ENCODE data around the gene FHL3.

Gene FHL3

DNA sequence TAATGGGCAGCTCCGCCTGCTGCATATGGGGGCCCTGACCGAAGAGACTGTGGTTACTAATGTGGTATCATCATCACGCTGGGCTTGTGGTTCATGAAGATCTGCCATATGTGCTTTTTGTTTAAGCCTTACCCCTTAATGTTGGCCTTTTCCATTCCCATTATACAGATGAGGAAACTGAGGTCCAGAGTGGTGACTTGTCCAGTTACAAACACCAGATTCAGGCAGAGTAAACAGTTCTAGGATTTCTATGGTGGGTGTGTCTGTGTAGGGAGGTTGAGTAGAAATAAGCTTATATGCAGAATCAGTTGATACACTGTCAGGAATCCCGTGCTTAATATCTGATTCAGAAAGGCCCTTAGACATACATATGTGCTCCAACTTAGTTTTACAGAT, 7.9 kb upstream of the FHL3 start:
- TF ChIP-seq, protein P1, sequence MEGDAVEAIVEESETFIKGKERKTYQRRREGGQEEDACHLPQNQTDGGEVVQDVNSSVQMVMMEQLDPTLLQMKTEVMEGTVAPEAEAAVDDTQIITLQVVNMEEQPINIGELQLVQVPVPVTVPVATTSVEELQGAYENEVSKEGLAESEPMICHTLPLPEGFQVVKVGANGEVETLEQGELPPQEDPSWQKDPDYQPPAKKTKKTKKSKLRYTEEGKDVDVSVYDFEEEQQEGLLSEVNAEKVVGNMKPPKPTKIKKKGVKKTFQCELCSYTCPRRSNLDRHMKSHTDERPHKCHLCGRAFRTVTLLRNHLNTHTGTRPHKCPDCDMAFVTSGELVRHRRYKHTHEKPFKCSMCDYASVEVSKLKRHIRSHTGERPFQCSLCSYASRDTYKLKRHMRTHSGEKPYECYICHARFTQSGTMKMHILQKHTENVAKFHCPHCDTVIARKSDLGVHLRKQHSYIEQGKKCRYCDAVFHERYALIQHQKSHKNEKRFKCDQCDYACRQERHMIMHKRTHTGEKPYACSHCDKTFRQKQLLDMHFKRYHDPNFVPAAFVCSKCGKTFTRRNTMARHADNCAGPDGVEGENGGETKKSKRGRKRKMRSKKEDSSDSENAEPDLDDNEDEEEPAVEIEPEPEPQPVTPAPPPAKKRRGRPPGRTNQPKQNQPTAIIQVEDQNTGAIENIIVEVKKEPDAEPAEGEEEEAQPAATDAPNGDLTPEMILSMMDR (IDR thresholded peaks at IDR 0.05), result no peak
- Histone ChIP-seq H3K27ac (peak overlapping the region; percentile 86), H3K36me3 (peaks cover 12% of the 10 kb centered on the region), H3K27me3 (no peaks in the 10 kb centered on the region), H3K4me1 (ENCODE audit: control insufficient read depth in 1 of 2, insufficient read depth in 1 of 2, low read depth in 1 of 2, low read length in 1 of 2) (peaks cover 19 to 21% of the 10 kb centered on the region in 2 experiments), H3K9me3 (no peaks in the 10 kb centered on the region), H3K4me3 (ENCODE audit: low read depth in 1 of 2, low read length in 1 of 2) (peak overlapping the region; percentile 74 to 77)

DNA sequence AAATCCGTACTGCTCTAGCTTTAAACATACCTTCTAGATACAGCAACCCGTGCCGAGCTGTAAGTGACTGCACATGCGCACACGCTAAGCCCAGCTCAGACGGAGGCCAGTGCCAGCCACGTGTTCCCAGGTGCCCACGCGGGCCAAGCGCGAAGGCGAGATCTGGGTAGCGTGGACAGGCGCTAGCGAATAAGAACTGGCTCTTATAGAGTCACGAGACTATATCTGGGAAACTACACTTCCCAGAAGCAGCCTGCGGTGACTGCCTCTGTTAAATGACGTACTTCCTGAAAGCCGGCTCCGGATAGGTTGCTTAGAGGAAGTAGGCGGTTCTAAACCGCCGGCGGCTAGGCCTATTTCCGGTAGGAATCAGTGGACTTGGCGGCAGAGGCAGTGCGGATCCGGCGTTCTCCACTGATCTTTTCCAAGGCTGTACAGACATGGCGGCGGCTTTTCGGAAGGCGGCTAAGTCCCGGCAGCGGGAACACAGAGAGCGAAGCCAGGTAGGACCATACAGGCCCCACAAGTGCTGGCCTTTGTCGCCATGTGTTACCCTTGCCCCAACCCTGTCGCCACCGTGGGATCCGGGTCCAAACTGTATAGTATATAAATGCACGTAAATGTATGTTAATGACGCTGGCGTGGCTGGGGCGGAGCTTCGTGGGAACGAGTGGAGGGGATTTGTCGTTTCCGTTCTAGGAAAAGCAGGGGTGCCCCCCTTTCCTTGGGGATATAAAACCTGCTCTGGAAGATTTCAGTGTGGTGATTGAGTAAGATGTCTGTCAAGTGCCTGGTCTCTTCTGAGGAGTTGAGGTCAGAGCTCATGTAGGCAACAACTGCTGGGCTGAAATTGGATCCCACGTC, 7.3 kb upstream of the FHL3 start, which contains the start of gene UTP11:
UTP11 (plus strand) TSS at position 372 of the 864 bp plus-strand sequence; CDS start at position 441, 69 bp downstream.
- peak within 1 kb of the TSS; percentile 74 to 77 for H3K4me3 ChIP-seq (ENCODE audit: low read depth in 1 of 2, low read length in 1 of 2)
- TF ChIP-seq, protein P1 (IDR thresholded peaks at IDR 0.05), result peak; percentile 30
- H3K9me3 ChIP-seq, result no peaks in the 10 kb centered on the region
- peaks cover 6% of the 10 kb centered on the region for H3K36me3 ChIP-seq
- peaks cover 19 to 21% of the 10 kb centered on the region in 2 experiments for H3K4me1 ChIP-seq (ENCODE audit: control insufficient read depth in 1 of 2, insufficient read depth in 1 of 2, low read depth in 1 of 2, low read length in 1 of 2)
- peak within 1 kb of the TSS; percentile 86 for H3K27ac ChIP-seq
- H3K27me3 ChIP-seq, result no peaks in the 10 kb centered on the region

DNA sequence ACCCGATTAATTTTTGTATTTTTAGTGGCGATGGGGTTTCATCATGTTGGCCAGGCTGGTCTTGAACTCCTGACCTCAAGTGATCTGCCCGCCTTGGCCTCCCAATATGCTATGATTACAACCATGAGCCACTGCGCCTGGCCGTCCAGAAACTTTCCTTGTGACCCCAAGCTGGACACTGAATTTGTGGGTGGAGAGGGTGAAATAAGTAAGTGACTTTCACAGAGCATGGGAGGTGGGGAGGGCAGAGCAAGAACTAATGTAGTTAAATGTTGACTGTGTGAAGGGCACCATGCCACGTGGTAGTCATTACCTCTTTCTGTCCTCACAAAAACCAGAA, 4.5 kb upstream of the FHL3 start:
- TF ChIP-seq, protein P1 (IDR thresholded peaks at IDR 0.05), result no peak
- H3K27me3 ChIP-seq, result no peaks in the 10 kb centered on the region
- no peak overlapping the region for H3K27ac ChIP-seq
- no peaks in the 10 kb centered on the region for H3K36me3 ChIP-seq
- H3K9me3 ChIP-seq, result no peaks in the 10 kb centered on the region
- H3K4me3 ChIP-seq (ENCODE audit: low read depth in 1 of 2, low read length in 1 of 2), result no peak overlapping the region
- peaks cover 19 to 24% of the 10 kb centered on the region in 2 experiments for H3K4me1 ChIP-seq (ENCODE audit: control insufficient read depth in 1 of 2, insufficient read depth in 1 of 2, low read depth in 1 of 2, low read length in 1 of 2)

DNA sequence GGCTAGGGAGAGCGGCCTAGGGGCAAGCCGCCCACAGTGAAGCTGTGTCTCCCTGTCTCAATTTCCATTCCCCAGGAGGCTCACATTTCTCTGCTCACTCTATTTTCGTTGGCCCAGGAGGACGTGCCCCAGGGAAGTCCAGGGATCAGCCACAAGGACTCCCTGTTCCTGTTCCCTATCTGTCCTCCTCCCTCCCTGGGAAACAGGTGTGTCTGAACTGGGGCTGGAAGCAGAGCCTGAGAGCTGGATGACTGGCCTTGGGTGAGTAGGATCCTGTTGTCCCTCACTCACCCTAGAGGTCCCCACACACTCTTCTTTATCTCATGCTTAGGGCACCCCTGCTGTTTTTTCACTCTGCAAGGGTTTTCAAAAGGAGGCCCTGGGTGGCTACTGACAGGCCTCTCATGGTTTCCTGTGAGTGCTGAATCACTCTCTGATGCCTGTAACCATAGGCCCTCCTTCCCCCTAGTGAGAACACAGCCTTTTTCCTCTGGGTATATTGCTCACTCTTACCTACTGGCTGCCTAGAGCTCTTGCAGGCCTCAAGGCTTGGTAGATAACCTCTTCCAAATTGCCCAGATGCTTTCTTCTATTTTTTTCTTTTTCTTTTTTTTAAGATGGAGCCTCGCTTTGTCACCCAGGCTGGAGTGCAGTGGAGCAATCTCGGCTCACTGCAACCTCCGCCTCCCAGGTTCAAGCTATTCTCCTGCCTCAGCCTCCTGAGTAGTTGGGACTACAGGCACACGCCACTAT, 4.0 kb upstream of the FHL3 start:
- no peaks in the 10 kb centered on the region for H3K27me3 ChIP-seq
- TF ChIP-seq, protein P1 (IDR thresholded peaks at IDR 0.05), result no peak
- no peak overlapping the region for H3K4me3 ChIP-seq (ENCODE audit: low read depth in 1 of 2, low read length in 1 of 2)
- H3K27ac ChIP-seq, result peak overlapping the region; percentile 33
- H3K4me1 ChIP-seq (ENCODE audit: control insufficient read depth in 1 of 2, insufficient read depth in 1 of 2, low read depth in 1 of 2, low read length in 1 of 2), result peaks cover 22 to 29% of the 10 kb centered on the region in 2 experiments
- no peaks in the 10 kb centered on the region for H3K9me3 ChIP-seq
- no peaks in the 10 kb centered on the region for H3K36me3 ChIP-seq

DNA sequence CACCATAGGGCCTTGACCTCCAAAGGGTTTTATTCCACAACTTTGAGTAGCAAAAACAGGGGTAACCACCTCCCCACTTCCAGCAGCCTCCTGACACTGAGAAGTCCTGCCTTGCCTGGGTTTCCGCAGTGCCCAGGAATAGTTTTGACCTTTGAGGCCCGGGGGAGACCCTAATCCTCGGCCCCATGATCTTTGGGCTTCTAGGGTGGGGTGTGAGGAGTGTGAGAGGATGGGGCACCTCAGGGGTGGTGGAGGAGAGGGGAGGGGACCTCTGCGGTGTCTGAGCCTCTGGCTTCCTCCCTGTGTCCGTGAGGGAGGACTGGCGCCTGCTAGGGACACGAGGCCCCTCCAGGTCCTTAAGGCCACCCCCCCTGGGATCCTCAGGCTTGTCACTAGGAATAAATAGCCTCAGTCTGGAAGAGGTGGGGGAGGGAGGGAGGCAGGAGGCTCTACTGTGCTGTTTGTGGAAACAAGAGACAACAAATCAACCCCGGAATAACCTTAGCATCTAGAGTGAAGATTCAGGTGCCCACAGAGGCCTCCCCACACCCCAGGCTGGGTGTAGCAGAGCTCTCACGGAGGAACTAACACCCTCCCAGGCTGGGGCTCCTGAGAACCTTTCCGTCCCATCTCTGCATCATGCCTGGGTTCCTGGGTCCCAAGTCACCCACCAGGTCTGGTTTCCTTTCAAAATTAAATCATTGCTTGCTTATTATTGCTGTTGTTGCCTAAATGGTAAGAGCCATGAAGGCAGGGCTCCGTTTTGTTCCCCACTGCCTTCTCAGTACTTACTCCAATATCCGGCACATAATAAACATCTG, 904 bp upstream of the FHL3 start:
- Histone ChIP-seq H3K4me3 (ENCODE audit: low read depth in 1 of 2, low read length in 1 of 2) (peak overlapping the region; percentile 12 to 40), H3K4me1 (ENCODE audit: control insufficient read depth in 1 of 2, insufficient read depth in 1 of 2, low read depth in 1 of 2, low read length in 1 of 2) (peaks cover 33 to 44% of the 10 kb centered on the region in 2 experiments), H3K9me3 (no peaks in the 10 kb centered on the region), H3K36me3 (no peaks in the 10 kb centered on the region), H3K27ac (peak overlapping the region; percentile 91), H3K27me3 (no peaks in the 10 kb centered on the region)
- TF ChIP-seq, protein P1 (IDR thresholded peaks at IDR 0.05), result no peak

Measured in neutrophil (primary cell).